ENCODE data around the gene NSD2. TPM values are rescaled to one million over a fixed set of nuclear protein-coding genes. Genes with fewer than 3 reads are reported as not detected.

NSD2 gene
- total and polyA plus RNA-seq, 9 of the 15 experiments (the other 6 are each of a cell fraction or from before 2014, with no cell fraction given): 6.4 to 126 (median 58.8) TPM

- TF ChIP-seq ELF2 (CRISPR knock-in tag; IDR thresholded peaks at IDR 0.05) (no peak), IRF1 (CRISPR knock-in tag; IDR thresholded peaks at IDR 0.05; ENCODE audit: borderline replicate concordance) (no peak), PHF20 (IDR thresholded peaks at IDR 0.05; ENCODE audit: partially characterized antibody) (no peak), CBFB (CRISPR knock-in tag; IDR thresholded peaks at IDR 0.05) (no peak), CBFA2T3 (IDR thresholded peaks at IDR 0.05) (no peak), ELK3 (CRISPR knock-in tag; IDR thresholded peaks at IDR 0.05) (no peak), TEAD4 (IDR thresholded peaks at IDR 0.05; ENCODE audit: low read length) (no peak), TEAD4 (CRISPR knock-in tag; IDR thresholded peaks at IDR 0.05; ENCODE audit: borderline replicate concordance) (no peak), BCOR (IDR thresholded peaks at IDR 0.05) (no peak), ZNF12 (CRISPR knock-in tag; IDR thresholded peaks at IDR 0.05) (no peak)
- TF ChIP-seq, protein P1, sequence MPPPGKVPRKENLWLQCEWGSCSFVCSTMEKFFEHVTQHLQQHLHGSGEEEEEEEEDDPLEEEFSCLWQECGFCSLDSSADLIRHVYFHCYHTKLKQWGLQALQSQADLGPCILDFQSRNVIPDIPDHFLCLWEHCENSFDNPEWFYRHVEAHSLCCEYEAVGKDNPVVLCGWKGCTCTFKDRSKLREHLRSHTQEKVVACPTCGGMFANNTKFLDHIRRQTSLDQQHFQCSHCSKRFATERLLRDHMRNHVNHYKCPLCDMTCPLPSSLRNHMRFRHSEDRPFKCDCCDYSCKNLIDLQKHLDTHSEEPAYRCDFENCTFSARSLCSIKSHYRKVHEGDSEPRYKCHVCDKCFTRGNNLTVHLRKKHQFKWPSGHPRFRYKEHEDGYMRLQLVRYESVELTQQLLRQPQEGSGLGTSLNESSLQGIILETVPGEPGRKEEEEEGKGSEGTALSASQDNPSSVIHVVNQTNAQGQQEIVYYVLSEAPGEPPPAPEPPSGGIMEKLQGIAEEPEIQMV (tag; conservative IDR thresholded peaks at IDR 0.05; ENCODE audit: low read depth): no peak
- no peak for ATAC-seq
- Histone ChIP-seq H3K9ac (ENCODE audit: insufficient read depth in 1 of 2, low read depth in 2 of 2, low read length in 2 of 2) (no peak overlapping the region), H3K4me1 (replicated peaks in 1 of 2; ENCODE audit: control insufficient read depth in 2 of 2, insufficient read depth in 2 of 2, low read length in 2 of 2) (peaks cover 10 to 14% of the 10 kb centered on the region in 2 experiments; a peak in 4 of 5 replicates), H2AFZ (ENCODE audit: low read depth, low read length) (no peak overlapping the region), H3K4me2 (ENCODE audit: insufficient read depth, low read length) (no peak overlapping the region), H3K27me3 (ENCODE audit: control insufficient read depth in 2 of 2, insufficient read depth in 2 of 2, low read length in 2 of 2) (no peaks in the 10 kb centered on the region), H3K9me3 (replicated peaks; ENCODE audit: control insufficient read depth, insufficient read depth, low read depth, low read length) (no peaks in the 10 kb centered on the region), H4K20me1 (replicated peaks; ENCODE audit: control insufficient read depth, insufficient read depth, low read length) (0 out of 2 replicates have a peak, but pooled peaks cover 4% of the 10 kb centered on the region), H3K9me1 (ENCODE audit: control insufficient read depth, insufficient read depth, low read length) (no peaks in the 10 kb centered on the region), H3K79me2 (ENCODE audit: control insufficient read depth, insufficient read depth, low read length) (peaks cover 8% of the 10 kb centered on the region), H3K4me3 (no peak overlapping the region), H3K27ac (ENCODE audit: extremely low read depth, low read depth, low read length) (no peak overlapping the region), H3K36me3 (ENCODE audit: control insufficient read depth, insufficient read depth, low read length) (peaks cover 95% of the 10 kb centered on the region)
- 83% methylated on average over 7 of the region's 7 CpGs for WGBS (ENCODE audit: insufficient coverage, low coverage, missing lambda C conversion rate)
- in situ Hi-C loops (cut with MboI): no loop called here
- no peak for DNase-seq (ENCODE audit: extremely low read depth in 1 of 4, low spot score in 3 of 4)
- POLR2A ChIA-PET: no interaction called here
- CTCF ChIA-PET (ENCODE audit: low intra/inter-chr PET ratio): no interaction called here
- no peak for FAIRE-seq
- intact Hi-C loops (cut with micrococcal nuclease): no loop called here
- no TSS peak for BruUV-seq (replicated peaks)
Measured at GRCh38 chr4:1960170-1960825, 89.1 kb downstream of the NSD2 start.

Measured in K562 (cell line).